Lung microvascular endothelial cell (primary cell): ENCODE results near the gene ASTN1. TPM values are rescaled to one million over a fixed set of nuclear protein-coding genes. Genes with fewer than 3 reads are reported as not detected.
A peak's percentile ranks its signal among the peaks of the same experiment; 100 is the strongest.

Source experiments
- DNase-seq, 2 donors: peaks; one replicate each; pipeline versions ENCODE4 v3.0.0 to v3.0.0-alpha.2; 2010; ENCODE audit warnings: low read depth in 2 of 2
- total RNA-seq: library from RNA; depleted of rRNA; stranded (reverse); fragments of >200 nt; gene quantifications from 2 replicates; pipeline ENCODE4 v1.2.1, GENCODE V29; 2014

Gene ASTN1
- total RNA-seq, 1 donor from 2014 or later = not detected

GRCh38 chr1:176932114-176933104, 232.1 kb downstream of the ASTN1 start:
- DNase-seq = no peak

DNA sequence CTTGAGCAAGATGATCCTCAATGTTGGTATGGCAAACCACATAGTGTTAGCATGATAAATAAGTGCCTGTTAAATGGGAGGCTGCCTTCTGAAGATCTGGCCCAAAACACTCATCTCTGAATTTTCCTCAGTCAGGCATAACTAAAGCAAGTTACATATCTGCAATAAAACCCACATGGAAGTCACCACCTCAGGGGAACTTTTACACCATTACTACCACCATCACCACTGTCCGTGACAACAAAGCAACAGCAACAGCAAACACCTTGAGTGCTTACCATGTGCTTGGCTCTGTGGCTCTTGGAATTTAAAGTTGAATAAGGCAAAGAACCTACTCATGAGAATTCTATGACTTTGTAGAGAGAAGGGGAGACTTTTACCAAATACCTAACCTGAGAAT, 233.0 kb downstream of the ASTN1 start:
- DNase-seq = no peak

DNA sequence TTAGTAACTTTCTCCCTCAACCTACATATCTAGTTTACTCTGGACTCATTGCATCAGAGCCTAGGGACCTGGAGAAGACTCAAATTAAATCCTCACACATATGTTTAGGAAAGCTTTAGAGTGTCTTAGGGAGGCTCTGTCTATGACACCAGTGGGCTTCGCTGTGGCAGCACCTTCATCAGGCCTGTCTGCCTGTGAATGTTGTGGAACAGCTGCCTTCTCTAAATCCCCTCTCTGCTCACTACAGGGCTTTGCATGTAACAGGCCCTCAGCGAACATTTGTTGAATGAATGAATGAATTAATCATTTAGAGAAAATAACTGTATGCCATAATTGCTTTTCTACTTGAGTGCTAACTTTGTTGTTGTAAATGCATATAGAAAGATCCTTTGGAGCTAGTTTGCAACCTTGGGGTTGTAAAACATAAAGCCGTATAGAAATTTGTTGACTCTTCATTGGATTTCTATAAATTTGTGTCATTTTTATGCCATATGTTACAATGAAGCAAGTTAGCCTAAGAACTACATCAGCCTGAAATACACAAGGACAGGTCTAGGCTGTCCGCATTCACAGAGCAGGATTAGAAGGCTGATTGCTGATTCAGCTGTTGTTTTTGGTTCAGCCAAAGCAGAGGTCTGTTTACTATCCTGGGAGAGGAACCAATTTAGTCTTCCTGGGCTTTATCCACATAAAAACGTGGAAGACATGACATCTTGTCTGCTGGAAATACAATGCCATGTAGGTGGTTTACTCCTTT, 238.0 kb downstream of the ASTN1 start:
- DNase-seq = no peak

GRCh38 chr1:176925223-176925622, 239.3 kb downstream of the ASTN1 start:
- DNase-seq = no peak

DNA sequence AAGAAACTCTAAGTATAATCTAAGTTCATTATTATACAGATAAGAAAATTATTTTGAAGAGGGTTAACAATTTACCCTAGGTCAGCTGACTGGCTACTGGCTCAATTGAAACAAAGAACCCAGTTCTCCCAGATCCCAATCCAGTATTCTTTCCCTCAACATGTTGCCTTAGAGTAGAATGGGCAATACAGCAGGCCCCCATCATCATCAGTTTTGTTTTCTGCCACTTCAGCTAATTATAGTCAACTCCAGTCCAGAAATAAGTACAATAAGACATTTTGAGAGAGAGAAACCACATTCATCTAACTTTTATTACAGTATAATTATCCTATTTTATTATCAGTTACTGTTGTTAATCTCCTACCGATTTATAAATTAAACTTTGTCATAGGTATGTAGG, 241.2 kb downstream of the ASTN1 start:
- no peak for DNase-seq

GRCh38 chr1:176919386-176920378, 244.8 kb downstream of the ASTN1 start:
- DNase-seq = no peak

DNA sequence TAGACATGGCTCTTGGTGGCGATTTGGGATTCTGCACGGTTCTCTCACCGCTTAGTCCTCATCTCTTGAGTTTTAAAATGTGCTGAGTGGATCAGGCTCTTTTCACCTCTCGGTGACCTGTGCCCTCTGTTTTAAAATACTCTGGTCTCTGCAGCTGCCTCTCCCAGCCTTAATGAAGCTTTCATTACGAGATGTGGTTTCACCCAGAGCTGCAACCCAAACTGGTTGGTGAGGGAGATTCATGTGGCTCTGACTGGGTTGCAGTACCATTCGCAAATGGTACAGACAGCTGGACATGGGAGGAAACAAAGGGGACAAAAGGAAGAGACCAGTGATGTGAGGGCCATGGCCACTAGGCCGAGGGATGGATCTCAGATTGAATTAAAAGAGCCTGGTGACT, 258.9 kb downstream of the ASTN1 start:
- DNase-seq = no peak

DNA sequence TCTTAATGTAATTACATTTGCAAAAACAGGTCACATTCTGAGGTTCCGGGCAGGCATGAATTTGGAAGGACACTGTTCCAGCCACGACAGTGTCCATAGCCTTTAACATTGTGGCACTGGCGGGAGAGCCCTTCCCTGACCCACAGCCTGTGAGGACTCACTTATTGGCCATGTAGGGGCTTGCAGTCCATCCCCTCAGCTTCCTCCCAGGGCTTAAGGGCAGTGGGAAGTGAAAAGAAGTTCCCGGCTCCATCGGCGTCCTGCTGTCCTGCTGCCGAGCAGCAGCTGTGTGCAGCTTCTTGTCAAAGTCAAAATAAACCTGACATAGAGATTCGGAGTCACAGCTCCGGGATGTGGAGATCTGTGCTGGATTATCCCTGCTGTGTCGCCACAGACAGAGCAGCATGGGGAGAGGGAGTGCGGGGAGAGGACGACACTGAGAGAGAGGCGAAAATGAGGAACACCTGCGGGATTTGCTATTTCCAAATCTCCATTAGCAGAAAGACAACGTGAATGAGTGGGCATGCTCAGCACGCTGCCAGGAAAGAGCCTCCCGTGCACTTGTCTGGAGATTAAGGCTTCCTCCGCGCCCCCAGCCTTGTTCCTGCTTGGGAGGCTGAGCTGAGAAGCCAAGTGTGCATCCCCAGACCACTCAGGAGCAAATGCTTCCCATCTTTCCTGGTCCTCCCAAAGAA, 260.3 kb downstream of the ASTN1 start:
- DNase-seq = no peak

DNA sequence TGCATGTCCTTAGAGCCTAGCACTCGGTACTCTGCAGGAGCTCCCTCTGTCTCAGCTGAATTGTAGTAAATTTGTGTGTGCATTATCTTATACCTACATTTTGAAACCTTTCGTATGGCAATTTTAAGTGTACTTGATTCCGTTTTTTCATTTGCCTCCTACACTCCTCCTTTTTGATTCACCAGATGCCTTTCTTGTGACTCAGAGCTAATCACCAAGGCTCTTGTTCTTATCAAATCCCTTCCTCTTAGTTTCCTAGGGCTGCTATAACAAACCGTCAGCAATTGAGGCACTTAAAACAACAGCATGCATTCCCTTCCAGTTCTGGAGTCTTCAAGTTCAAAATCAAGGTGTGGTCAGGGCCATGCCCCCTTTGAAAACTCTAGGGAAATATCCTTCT, 261.0 kb downstream of the ASTN1 start:
- peak in 1 of 2 donors; percentile 7 for DNase-seq

DNA sequence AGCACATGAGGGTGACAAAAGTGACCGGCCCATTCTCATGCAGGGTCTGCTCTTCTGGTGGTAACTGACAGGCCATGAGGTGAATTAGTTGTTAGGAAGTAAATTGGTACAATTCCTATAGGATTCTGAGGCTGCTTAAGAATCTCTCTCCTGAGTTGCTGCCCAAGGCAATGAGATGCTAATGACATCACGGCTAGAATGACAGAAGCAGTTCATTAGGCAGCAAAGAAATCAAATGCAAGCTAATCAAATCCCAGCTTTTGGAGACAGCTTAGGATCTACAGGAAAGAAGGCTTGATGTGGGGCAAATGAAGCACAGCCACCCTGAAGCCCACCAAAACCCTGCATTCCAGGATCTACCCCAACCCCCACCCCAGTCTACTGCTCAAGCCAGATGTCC, 265.2 kb downstream of the ASTN1 start:
- no peak for DNase-seq

- peak; percentile 67 for DNase-seq
Observed at GRCh38 chr1:176897350-176898236, 266.9 kb downstream of the ASTN1 start.

DNA sequence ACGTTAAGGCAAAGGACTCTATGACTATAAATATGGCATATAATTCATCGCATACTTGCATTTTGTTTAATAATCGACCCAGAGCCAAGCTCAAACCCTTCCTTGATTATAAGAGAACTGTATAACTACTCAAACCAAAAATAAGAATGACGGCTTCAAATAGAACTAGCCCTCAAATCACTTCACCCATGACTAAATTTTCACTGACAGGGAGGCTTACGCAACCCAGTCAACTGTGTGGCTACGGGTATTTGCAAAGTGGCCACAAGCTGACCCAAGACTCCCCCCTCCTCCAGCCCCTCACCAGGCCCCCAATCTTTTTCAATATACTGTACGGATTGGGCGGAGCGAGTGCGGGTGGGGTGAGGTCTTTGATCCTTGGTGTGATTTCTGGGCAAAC, 268.3 kb downstream of the ASTN1 start:
- DNase-seq = no peak

GRCh38 chr1:176894450-176894849, 270.1 kb downstream of the ASTN1 start:
- DNase-seq = no peak

- DNase-seq = no peak
Observed at GRCh38 chr1:176893625-176894352, 270.7 kb downstream of the ASTN1 start.

GRCh38 chr1:176888471-176889032, 276.0 kb downstream of the ASTN1 start:
- no peak for DNase-seq

- DNase-seq = no peak
Observed at GRCh38 chr1:176885751-176886150, 278.8 kb downstream of the ASTN1 start.

DNA sequence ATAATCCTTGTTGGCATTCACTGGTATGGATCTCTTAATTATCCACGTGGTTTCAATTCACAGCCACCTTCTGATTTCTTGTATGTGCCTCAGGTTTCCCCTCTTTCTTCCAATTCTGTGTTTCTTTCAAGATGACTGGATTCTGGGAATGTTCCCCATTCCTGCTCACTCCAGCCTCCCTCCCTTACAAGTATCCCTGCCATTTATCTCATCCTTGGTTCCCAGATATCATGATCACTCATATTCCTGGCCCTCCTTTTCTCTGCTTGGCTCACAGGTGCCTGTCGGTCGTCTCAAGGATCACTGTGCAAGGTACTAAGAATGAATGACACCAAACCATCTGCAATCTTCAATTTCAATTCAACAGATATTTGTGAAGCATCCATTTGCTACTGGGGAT, 279.2 kb downstream of the ASTN1 start:
- no peak for DNase-seq

GRCh38 chr1:176884911-176885310, 279.6 kb downstream of the ASTN1 start:
- no peak for DNase-seq

DNA sequence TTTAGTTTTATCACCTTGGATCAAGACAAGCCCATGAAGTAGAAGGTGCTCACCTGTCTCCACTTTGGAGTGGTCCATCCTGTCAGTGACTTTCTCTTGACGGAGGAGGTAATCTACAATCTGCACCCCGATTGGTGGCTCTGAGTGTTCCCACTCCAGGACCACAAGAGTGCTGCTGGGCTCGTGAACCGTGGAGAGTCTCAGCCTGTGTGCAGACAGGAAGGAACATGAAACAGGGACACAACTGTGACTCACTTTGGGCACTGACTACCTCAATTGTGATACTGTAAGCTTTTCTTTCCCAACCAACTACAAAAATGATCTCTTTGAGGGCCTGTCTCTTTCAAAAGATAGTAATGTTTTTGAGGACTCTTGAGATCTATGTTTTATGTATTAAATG, 280.2 kb downstream of the ASTN1 start:
- no peak for DNase-seq
